Gastrocnemius medialis (tissue), 4 donors: ENCODE measurements around the gene DHX15.

Experiments
- CTCF ChIP-seq, 5 experiments: fragments of 450-650 bp in 3 of 5; fragments of 200-600 bp in 2 of 5; sonication (generic) in 2 of 5; IDR thresholded peaks in 4 of 5; conservative IDR thresholded peaks in 1 of 5; 1 replicate in 4 of 5; 2 replicates in 1 of 5; pipeline ENCODE4 v1.5.1; 2016 to 2019; ENCODE audit warnings: antibody characterized with exemption in 5 of 5, mild to moderate bottlenecking in 3 of 5, moderate library complexity in 3 of 5
- POLR2A ChIP-seq, 2 donors: fragments of 450-650 bp; IDR thresholded peaks; one replicate each; pipeline ENCODE4 v1.6.1; 2017; ENCODE audit warnings: antibody characterized with exemption in 2 of 2, mild to moderate bottlenecking in 2 of 2, moderate library complexity in 2 of 2

DNA sequence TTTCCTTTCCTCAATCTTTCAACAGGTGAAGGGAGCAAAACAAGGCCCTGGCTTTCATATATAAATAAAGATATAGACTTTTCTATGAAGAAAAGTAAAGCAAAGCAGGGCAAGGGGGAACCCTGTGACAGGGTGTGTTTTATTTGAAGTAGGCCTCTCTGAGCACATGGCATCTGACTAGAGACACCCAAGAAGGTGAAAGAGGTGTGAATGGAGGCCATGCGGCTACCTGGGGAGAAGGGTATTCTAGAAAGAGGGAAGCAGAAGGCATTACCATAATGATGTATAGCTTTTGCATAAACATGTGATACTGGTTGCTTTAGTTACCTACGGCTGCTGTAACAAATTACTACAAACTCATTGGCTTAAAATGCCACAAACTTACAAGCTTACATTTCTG is 75.8 kb downstream of the DHX15 start:
- TF ChIP-seq CTCF (IDR thresholded peaks at IDR 0.05 in 4 of 5, conservative IDR thresholded peaks at IDR 0.05 in 1 of 5) (no peak), POLR2A (IDR thresholded peaks at IDR 0.05) (no peak)
